PFSK-1 (cell line): ENCODE data around the gene ITCH.

ENCODE experiments used
- FOXP2 ChIP-seq: optimal IDR thresholded peaks from 2 replicates; pipeline ENCODE3; 2011; ENCODE audit warnings: borderline replicate concordance, control low read depth, inconsistent platforms; ENCODE audit not compliant: insufficient read depth; ENCODE audit errors: extremely low read length, extremely low read depth
- POLR2AphosphoS5 ChIP-seq: IDR thresholded peaks from 2 replicates; pipeline ENCODE4 v1.6.1; 2012; ENCODE audit warnings: low read depth, mild to moderate bottlenecking, control low read depth, low read length, moderate library complexity
- REST ChIP-seq, 2 experiments: IDR thresholded peaks; 2 replicates each; pipeline versions ENCODE4 v1.6.1 to v1.8.0; 2011 to 2012; ENCODE audit warnings: low read depth in 2 of 2, low read length in 2 of 2, control low read depth in 1 of 2, inconsistent platforms in 1 of 2, mild to moderate bottlenecking in 1 of 2, moderate library complexity in 1 of 2; ENCODE audit not compliant: insufficient read depth in 1 of 2
- SIN3A ChIP-seq: IDR thresholded peaks from 2 replicates; pipeline ENCODE4 v1.6.1; 2012; ENCODE audit warnings: mild to moderate bottlenecking, low read length, moderate library complexity, borderline replicate concordance; ENCODE audit not compliant: insufficient read depth
- TAF1 ChIP-seq: IDR thresholded peaks from 2 replicates; pipeline ENCODE4 v1.6.1; 2012; ENCODE audit warnings: low read length, control low read depth, borderline replicate concordance; ENCODE audit not compliant: insufficient read depth

ITCH gene

GRCh38 chr20:34374209-34374760 lies 11.2 kb downstream of the ITCH start:
- TF ChIP-seq TAF1 (no peak), FOXP2 (no peak), REST (IDR thresholded peaks at IDR 0.05; ENCODE audit: insufficient read depth in 1 of 2, low read depth in 2 of 2, low read length in 2 of 2) (no peak), POLR2AphosphoS5 (no peak), SIN3A (no peak)

GRCh38 chr20:34375977-34376430 lies 12.9 kb downstream of the ITCH start:
- TF ChIP-seq REST (IDR thresholded peaks at IDR 0.05; ENCODE audit: insufficient read depth in 1 of 2, low read depth in 2 of 2, low read length in 2 of 2) (no peak), FOXP2 (no peak), POLR2AphosphoS5 (no peak), TAF1 (no peak), SIN3A (no peak)

- TF ChIP-seq SIN3A (no peak), REST (IDR thresholded peaks at IDR 0.05; ENCODE audit: insufficient read depth in 1 of 2, low read depth in 2 of 2, low read length in 2 of 2) (no peak), TAF1 (no peak), POLR2AphosphoS5 (no peak), FOXP2 (no peak)
Measured at GRCh38 chr20:34377072-34377847, 14.2 kb downstream of the ITCH start.

GRCh38 chr20:34382174-34382573 lies 19.1 kb downstream of the ITCH start:
- TF ChIP-seq TAF1 (no peak), REST (IDR thresholded peaks at IDR 0.05; ENCODE audit: insufficient read depth in 1 of 2, low read depth in 2 of 2, low read length in 2 of 2) (no peak), SIN3A (no peak), POLR2AphosphoS5 (no peak), FOXP2 (no peak)
